PFSK-1 (cell line): ENCODE data around the gene OAS3.

Experiments used
- FOXP2 ChIP-seq: optimal IDR thresholded peaks from 2 replicates; pipeline ENCODE3; 2011; ENCODE audit warnings: borderline replicate concordance, control low read depth, inconsistent platforms; ENCODE audit not compliant: insufficient read depth; ENCODE audit errors: extremely low read length, extremely low read depth
- POLR2AphosphoS5 ChIP-seq: IDR thresholded peaks from 2 replicates; pipeline ENCODE4 v1.6.1; 2012; ENCODE audit warnings: low read depth, mild to moderate bottlenecking, control low read depth, low read length, moderate library complexity
- SIN3A ChIP-seq: IDR thresholded peaks from 2 replicates; pipeline ENCODE4 v1.6.1; 2012; ENCODE audit warnings: mild to moderate bottlenecking, low read length, moderate library complexity, borderline replicate concordance; ENCODE audit not compliant: insufficient read depth
- TAF1 ChIP-seq: IDR thresholded peaks from 2 replicates; pipeline ENCODE4 v1.6.1; 2012; ENCODE audit warnings: low read length, control low read depth, borderline replicate concordance; ENCODE audit not compliant: insufficient read depth
- TF ChIP-seq, protein P1 (sequence below), 2 experiments: IDR thresholded peaks; 2 replicates each; pipeline versions ENCODE4 v1.6.1 to v1.8.0; 2011 to 2012; ENCODE audit warnings: low read depth in 2 of 2, low read length in 2 of 2, control low read depth in 1 of 2, inconsistent platforms in 1 of 2, mild to moderate bottlenecking in 1 of 2, moderate library complexity in 1 of 2; ENCODE audit not compliant: insufficient read depth in 1 of 2

OAS3 gene

DNA sequence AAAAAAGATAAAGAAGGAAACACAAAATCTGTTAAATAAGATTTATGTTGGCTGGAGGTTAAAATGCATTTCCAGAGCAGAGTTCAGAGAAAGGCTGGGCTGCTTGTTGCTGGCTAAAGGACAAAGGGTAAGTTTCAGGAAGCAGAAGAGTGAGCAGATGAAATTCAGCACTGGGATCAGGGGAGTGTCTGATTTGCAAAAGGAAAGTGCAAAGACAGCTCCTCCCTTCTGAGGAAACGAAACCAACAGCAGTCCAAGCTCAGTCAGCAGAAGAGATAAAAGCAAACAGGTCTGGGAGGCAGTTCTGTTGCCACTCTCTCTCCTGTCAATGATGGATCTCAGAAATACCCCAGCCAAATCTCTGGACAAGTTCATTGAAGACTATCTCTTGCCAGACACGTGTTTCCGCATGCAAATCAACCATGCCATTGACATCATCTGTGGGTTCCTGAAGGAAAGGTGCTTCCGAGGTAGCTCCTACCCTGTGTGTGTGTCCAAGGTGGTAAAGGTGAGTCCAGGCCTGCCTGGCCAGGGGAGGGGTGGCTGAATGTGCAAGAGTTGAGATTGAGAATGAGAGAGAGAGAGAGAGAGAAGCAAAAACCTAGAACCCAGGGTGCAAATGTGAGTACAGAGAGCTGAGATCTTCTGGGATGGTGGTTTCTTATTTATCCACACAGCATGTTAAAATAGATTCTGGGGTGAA lies 31.4 kb upstream of the OAS3 start, which contains the start of gene OAS1:
Gene OAS1, plus strand, starts transcription at position 251 of the 703 bp plus-strand sequence. Its CDS starts 78 bp downstream, at position 329.
- 0 out of 2 replicates have a peak, but pooled peaks have one; percentile 76 for TF ChIP-seq SIN3A
- TF ChIP-seq FOXP2, result no peak
- TF ChIP-seq, protein P1, sequence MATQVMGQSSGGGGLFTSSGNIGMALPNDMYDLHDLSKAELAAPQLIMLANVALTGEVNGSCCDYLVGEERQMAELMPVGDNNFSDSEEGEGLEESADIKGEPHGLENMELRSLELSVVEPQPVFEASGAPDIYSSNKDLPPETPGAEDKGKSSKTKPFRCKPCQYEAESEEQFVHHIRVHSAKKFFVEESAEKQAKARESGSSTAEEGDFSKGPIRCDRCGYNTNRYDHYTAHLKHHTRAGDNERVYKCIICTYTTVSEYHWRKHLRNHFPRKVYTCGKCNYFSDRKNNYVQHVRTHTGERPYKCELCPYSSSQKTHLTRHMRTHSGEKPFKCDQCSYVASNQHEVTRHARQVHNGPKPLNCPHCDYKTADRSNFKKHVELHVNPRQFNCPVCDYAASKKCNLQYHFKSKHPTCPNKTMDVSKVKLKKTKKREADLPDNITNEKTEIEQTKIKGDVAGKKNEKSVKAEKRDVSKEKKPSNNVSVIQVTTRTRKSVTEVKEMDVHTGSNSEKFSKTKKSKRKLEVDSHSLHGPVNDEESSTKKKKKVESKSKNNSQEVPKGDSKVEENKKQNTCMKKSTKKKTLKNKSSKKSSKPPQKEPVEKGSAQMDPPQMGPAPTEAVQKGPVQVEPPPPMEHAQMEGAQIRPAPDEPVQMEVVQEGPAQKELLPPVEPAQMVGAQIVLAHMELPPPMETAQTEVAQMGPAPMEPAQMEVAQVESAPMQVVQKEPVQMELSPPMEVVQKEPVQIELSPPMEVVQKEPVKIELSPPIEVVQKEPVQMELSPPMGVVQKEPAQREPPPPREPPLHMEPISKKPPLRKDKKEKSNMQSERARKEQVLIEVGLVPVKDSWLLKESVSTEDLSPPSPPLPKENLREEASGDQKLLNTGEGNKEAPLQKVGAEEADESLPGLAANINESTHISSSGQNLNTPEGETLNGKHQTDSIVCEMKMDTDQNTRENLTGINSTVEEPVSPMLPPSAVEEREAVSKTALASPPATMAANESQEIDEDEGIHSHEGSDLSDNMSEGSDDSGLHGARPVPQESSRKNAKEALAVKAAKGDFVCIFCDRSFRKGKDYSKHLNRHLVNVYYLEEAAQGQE (IDR thresholded peaks at IDR 0.05; ENCODE audit: insufficient read depth in 1 of 2, low read depth in 2 of 2, low read length in 2 of 2), result peak in 1 of 2 experiments; percentile 78; a peak in 2 of 4 replicates
- TF ChIP-seq POLR2AphosphoS5, result peak; percentile 68
- peak; percentile 58; the same call in 1 of the 2 replicates for TF ChIP-seq TAF1

- TF ChIP-seq TAF1 (no peak), SIN3A (no peak), FOXP2 (no peak), POLR2AphosphoS5 (no peak)
- TF ChIP-seq, protein P1 (IDR thresholded peaks at IDR 0.05; ENCODE audit: insufficient read depth in 1 of 2, low read depth in 2 of 2, low read length in 2 of 2), result no peak
These were observed 30.7 kb upstream of the OAS3 start for GRCh38 chr12:112907415-112908157.

DNA sequence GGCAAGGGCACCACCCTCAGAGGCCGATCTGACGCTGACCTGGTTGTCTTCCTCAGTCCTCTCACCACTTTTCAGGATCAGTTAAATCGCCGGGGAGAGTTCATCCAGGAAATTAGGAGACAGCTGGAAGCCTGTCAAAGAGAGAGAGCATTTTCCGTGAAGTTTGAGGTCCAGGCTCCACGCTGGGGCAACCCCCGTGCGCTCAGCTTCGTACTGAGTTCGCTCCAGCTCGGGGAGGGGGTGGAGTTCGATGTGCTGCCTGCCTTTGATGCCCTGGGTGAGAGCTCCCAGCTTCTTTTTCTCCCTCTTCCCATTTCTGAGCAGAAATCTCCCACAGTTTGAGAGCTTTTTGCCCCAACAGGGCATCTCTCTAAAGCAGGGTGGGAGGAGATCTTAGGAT lies 29.7 kb upstream of the OAS3 start:
- TF ChIP-seq FOXP2 (no peak), TAF1 (no peak), SIN3A (no peak), POLR2AphosphoS5 (no peak)
- TF ChIP-seq, protein P1 (IDR thresholded peaks at IDR 0.05; ENCODE audit: insufficient read depth in 1 of 2, low read depth in 2 of 2, low read length in 2 of 2), result no peak

GRCh38 chr12:112909693-112910092 lies 28.6 kb upstream of the OAS3 start:
- no peak for TF ChIP-seq TAF1
- TF ChIP-seq, protein P1 (IDR thresholded peaks at IDR 0.05; ENCODE audit: insufficient read depth in 1 of 2, low read depth in 2 of 2, low read length in 2 of 2), result no peak
- TF ChIP-seq POLR2AphosphoS5, result no peak
- TF ChIP-seq FOXP2, result no peak
- TF ChIP-seq SIN3A, result no peak
